NB4 (cell line): ENCODE measurements around the gene GNB2.
"Not testable (repeated sequence)": the region's sequence is repeated elsewhere in the genome, so short reads cannot be mapped to it uniquely, and the experiment has no call there.

ENCODE experiments used
- DNase-seq: peaks from one replicate; pipeline ENCODE4 v3.0.0; 2010; ENCODE audit warnings: low read depth
- H3K4me3 ChIP-seq: one replicate; pipeline ENCODE4 v1.5.1; 2011; ENCODE audit warnings: mild to moderate bottlenecking, low read depth, low read length, moderate library complexity
- MYC ChIP-seq: IDR thresholded peaks from 2 replicates; pipeline ENCODE4 v1.6.1; 2011; ENCODE audit warnings: low read depth, low read length
- POLR2A ChIP-seq: IDR thresholded peaks from 2 replicates; pipeline ENCODE4 v1.6.1; 2011; ENCODE audit warnings: mild to moderate bottlenecking; ENCODE audit not compliant: insufficient read length; ENCODE audit errors: extremely low read depth
- TF ChIP-seq, protein P1 (sequence below): IDR thresholded peaks from one replicate; pipeline ENCODE4 v1.5.1; 2012; ENCODE audit warnings: low read depth, low read length
- TF ChIP-seq, protein P2 (sequence below): IDR thresholded peaks from 2 replicates; pipeline ENCODE4 v1.6.1; 2011; ENCODE audit warnings: low read depth, low read length

Gene GNB2

DNA sequence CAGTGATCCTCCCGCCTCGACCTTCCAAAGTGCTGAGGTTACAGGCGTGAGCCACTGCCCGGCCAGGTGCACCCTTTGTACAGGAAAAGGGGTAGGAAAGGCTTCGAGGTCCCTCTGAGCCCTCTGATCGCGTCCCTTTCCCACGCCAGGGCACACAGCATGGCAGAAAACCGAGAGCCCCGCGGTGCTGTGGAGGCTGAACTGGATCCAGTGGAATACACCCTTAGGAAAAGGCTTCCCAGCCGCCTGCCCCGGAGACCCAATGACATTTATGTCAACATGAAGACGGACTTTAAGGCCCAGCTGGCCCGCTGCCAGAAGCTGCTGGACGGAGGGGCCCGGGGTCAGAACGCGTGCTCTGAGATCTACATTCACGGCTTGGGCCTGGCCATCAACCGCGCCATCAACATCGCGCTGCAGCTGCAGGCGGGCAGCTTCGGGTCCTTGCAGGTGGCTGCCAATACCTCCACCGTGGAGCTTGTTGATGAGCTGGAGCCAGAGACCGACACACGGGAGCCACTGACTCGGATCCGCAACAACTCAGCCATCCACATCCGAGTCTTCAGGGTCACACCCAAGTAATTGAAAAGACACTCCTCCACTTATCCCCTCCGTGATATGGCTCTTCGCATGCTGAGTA, 33.3 kb downstream of the GNB2 start:
- DNase-seq, result no peak
- H3K4me3 ChIP-seq, result peak overlapping the region; percentile 94

DNA sequence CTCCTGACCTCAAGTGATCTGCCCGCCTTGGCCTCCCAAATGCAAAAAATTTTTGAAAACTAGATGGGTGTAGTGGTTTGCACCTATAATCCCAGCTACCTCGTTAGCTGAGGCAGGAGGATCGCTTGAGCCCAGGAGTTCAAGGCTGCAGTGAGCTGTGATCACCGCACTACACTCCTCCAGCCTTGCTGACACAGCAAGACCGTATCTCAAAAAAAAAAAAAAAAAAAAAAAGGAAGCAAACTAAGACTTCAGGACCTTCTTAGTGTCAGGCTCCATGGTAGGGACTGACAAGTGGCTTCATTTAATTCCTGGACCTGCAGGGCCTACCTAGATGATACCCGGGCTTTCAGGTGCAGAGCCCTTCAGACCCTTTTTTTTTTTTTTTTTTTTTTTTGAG, 34.9 kb downstream of the GNB2 start:
- DNase-seq, result no peak
- H3K4me3 ChIP-seq, result no peak overlapping the region
- no peak for TF ChIP-seq POLR2A
- no peak for TF ChIP-seq MYC
- TF ChIP-seq, protein P1, sequence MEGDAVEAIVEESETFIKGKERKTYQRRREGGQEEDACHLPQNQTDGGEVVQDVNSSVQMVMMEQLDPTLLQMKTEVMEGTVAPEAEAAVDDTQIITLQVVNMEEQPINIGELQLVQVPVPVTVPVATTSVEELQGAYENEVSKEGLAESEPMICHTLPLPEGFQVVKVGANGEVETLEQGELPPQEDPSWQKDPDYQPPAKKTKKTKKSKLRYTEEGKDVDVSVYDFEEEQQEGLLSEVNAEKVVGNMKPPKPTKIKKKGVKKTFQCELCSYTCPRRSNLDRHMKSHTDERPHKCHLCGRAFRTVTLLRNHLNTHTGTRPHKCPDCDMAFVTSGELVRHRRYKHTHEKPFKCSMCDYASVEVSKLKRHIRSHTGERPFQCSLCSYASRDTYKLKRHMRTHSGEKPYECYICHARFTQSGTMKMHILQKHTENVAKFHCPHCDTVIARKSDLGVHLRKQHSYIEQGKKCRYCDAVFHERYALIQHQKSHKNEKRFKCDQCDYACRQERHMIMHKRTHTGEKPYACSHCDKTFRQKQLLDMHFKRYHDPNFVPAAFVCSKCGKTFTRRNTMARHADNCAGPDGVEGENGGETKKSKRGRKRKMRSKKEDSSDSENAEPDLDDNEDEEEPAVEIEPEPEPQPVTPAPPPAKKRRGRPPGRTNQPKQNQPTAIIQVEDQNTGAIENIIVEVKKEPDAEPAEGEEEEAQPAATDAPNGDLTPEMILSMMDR, result no peak
- TF ChIP-seq, protein P2, sequence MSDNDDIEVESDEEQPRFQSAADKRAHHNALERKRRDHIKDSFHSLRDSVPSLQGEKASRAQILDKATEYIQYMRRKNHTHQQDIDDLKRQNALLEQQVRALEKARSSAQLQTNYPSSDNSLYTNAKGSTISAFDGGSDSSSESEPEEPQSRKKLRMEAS, result no peak

More for the DNA sequence above, 33.3 kb downstream of the GNB2 start:
- TF ChIP-seq, protein P2, result no peak
- no peak for TF ChIP-seq POLR2A
- TF ChIP-seq, protein P1, result no peak
- no peak for TF ChIP-seq MYC

DNA sequence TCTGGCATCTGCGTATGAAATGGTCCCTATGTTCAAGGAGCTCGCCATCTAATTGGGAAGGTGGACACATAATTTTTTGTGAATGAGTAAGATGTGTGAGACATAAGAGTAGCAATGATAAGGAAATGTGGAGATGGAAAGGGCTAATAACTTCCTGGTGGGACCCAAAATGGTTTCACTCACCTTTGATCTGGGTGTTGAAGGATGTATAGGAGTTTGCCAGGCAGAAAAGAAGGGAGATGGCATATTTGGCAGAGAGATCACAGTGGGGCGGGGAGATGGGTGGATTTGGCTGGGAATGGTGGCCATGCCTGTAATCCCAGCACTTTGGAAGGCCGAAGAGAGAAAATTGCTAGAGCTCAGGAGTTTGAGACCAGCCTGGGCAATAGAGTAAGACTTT, 36.9 kb downstream of the GNB2 start:
- DNase-seq, result no peak
- H3K4me3 ChIP-seq, result no peak overlapping the region
- TF ChIP-seq MYC, result no peak
- TF ChIP-seq POLR2A, result no peak
- TF ChIP-seq, protein P2, result no peak
- TF ChIP-seq, protein P1, result no peak

DNA sequence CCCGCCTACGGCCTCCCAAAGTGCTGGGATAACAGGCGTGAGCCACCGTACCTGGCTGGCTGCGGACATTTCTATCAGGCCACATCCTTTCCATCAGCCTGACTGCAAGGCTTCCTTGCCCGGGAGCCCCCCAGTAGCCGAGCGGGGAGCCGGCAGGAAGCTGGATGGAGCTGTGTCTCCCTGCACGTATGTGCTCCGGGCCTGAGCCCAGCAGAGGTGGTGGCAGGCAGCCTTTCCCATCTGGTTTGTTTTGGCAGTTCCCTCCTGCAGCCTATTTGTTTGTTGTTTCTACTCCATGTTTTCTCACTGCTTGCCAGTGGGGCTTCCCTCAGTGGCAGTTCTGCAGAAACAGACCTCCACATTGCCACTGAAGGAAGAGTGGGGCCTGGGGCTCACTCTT, 37.8 kb downstream of the GNB2 start:
- no peak overlapping the region for H3K4me3 ChIP-seq
- no peak for DNase-seq
- TF ChIP-seq, protein P2, result no peak
- no peak for TF ChIP-seq MYC
- TF ChIP-seq, protein P1, result no peak
- no peak for TF ChIP-seq POLR2A

DNA sequence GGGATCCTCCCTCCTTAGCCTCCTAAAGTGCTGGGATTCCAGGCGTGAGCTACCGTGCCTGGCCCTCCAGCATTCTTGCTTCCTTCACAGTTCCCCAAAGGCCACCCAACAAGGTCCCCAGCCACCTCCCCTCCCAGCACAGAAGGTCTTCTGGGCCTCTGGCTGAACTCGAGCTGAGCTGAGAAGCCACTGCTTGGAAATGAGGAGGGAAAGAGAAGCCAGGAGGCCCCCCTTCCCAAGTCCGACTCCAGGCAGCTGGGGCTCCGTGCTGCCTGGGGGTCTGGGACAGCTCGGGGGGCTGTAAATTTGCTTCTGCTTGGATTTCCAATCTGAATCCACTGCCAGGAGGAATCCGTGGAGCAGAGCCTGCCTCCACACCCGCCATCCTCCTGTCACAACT, 41.2 kb downstream of the GNB2 start:
- no peak for DNase-seq
- TF ChIP-seq POLR2A (no peak), MYC (no peak)
- TF ChIP-seq, protein P2, result no peak
- TF ChIP-seq, protein P1, result no peak
- no peak overlapping the region for H3K4me3 ChIP-seq

DNA sequence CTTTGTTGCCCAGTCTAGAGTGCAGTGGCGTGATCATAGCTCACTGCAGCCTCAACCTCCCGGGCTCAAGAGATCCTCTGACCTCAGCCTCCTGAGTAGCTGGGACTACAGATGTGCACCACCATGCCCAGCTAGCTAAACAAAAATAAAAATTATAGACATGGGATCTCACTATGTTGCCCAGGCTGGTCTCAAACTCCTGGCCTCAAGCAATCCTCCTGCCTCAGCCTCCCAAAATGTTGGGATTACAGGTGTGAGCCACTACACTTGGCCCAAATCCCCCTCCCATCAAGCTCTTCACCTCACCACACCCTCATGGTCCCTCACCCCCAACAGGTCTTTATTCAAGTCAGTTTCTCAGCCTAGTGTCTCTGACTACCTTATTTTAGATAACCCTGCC, 43.5 kb downstream of the GNB2 start:
- not testable (repeated sequence) for H3K4me3 ChIP-seq, DNase-seq
